ENCODE measurements around the gene KCTD10. TPM values are rescaled to one million over a fixed set of nuclear protein-coding genes. Genes with fewer than 3 reads are reported as not detected.

Gene KCTD10
- total and polyA plus RNA-seq, 9 of the 15 experiments (the other 6 are each of a cell fraction or from before 2014, with no cell fraction given): 1.9 to 37.5 (median 15.7) TPM

DNA sequence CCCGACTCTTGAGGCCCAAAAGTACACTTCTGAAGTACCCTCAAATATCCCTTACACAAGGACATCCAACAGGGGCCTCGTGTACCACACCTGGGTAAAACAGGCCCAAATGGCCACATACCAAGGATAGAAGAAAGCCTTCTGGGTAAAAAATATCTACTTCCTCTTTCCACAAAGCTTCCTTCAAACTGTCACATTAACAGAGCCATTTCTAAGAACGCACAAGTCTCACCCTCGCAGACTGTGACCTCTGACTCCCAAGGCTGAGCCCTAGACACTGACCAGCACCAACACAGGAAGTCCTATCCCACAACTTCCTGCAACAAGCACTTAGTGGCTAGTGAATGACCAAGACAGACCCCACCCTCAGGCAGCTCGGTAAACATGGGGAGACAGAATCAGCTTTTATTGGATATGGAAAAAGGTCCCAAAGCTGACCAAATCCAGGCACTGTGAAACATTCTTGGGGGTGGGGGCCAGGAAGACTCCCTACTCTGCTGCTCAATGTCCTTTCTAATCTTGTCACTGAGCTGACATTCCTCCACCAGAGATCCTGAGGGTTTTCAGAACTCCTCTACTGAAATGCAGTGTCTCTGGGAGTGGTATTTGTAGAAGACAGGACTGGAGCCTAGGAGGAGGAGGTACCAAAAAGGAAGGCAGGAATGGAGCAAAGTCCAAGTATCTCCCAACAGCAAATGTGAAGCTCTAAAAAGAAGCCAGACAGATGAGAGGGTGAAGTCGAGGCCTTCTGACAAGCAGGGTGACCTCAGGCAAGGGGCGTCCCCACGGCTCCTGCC is 15.9 kb downstream of the KCTD10 start (continued):
- no peak for TF ChIP-seq HMG20B (CRISPR knock-in tag; IDR thresholded peaks at IDR 0.05)
- TF ChIP-seq, protein P1, sequence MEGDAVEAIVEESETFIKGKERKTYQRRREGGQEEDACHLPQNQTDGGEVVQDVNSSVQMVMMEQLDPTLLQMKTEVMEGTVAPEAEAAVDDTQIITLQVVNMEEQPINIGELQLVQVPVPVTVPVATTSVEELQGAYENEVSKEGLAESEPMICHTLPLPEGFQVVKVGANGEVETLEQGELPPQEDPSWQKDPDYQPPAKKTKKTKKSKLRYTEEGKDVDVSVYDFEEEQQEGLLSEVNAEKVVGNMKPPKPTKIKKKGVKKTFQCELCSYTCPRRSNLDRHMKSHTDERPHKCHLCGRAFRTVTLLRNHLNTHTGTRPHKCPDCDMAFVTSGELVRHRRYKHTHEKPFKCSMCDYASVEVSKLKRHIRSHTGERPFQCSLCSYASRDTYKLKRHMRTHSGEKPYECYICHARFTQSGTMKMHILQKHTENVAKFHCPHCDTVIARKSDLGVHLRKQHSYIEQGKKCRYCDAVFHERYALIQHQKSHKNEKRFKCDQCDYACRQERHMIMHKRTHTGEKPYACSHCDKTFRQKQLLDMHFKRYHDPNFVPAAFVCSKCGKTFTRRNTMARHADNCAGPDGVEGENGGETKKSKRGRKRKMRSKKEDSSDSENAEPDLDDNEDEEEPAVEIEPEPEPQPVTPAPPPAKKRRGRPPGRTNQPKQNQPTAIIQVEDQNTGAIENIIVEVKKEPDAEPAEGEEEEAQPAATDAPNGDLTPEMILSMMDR (IDR thresholded peaks at IDR 0.05 in 2 of 3, conservative IDR thresholded peaks at IDR 0.05 in 1 of 3; ENCODE audit: insufficient read depth in 2 of 3, low read depth in 1 of 3, low read length in 3 of 3): no peak
- TF ChIP-seq, protein P2, sequence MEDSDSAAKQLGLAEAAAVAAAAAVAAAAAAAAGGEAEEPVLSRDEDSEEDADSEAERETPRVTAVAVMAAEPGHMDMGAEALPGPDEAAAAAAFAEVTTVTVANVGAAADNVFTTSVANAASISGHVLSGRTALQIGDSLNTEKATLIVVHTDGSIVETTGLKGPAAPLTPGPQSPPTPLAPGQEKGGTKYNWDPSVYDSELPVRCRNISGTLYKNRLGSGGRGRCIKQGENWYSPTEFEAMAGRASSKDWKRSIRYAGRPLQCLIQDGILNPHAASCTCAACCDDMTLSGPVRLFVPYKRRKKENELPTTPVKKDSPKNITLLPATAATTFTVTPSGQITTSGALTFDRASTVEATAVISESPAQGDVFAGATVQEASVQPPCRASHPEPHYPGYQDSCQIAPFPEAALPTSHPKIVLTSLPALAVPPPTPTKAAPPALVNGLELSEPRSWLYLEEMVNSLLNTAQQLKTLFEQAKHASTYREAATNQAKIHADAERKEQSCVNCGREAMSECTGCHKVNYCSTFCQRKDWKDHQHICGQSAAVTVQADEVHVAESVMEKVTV (CRISPR knock-in tag; IDR thresholded peaks at IDR 0.05): no peak
- TF ChIP-seq POLR2G (IDR thresholded peaks at IDR 0.05; ENCODE audit: low read depth, low read length): no peak
- TF ChIP-seq NCOA2 (IDR thresholded peaks at IDR 0.05; ENCODE audit: partially characterized antibody in 2 of 2): no peak
- TF ChIP-seq POLR3A (IDR thresholded peaks at IDR 0.05; ENCODE audit: borderline replicate concordance, extremely low read depth, insufficient read depth, insufficient read length): no peak
- TF ChIP-seq HSF4 (CRISPR knock-in tag; IDR thresholded peaks at IDR 0.05; ENCODE audit: borderline replicate concordance): no peak
- TF ChIP-seq PCBP2 (IDR thresholded peaks at IDR 0.05; ENCODE audit: low read depth, low read length, poor library complexity, severe bottlenecking): no peak
- peak; percentile 31; the same call in 1 of the 2 replicates for TF ChIP-seq ZNF79 (CRISPR knock-in tag; IDR thresholded peaks at IDR 0.05; ENCODE audit: low read depth)
- no peak for TF ChIP-seq TARDBP (IDR thresholded peaks at IDR 0.05)
- TF ChIP-seq ZNF717 (CRISPR knock-in tag; IDR thresholded peaks at IDR 0.05): no peak
- no peak for TF ChIP-seq PTRF (tag; IDR thresholded peaks at IDR 0.05)
- no peak for TF ChIP-seq CHCHD3 (CRISPR knock-in tag; IDR thresholded peaks at IDR 0.05)
- TF ChIP-seq CBFA2T2 (conservative IDR thresholded peaks at IDR 0.05): no peak
- TF ChIP-seq CBFA2T3 (IDR thresholded peaks at IDR 0.05): peak; percentile 62
- no peak for TF ChIP-seq CHD1 (IDR thresholded peaks at IDR 0.05; ENCODE audit: low read length)
- TF ChIP-seq ZNF507 (tag; conservative IDR thresholded peaks at IDR 0.05): no peak
- no peak for TF ChIP-seq PRMT5 (CRISPR knock-in tag; IDR thresholded peaks at IDR 0.05)
- TF ChIP-seq CBX1 (IDR thresholded peaks at IDR 0.05; ENCODE audit: low read depth): no peak
- no peak for TF ChIP-seq KAT8 (IDR thresholded peaks at IDR 0.05; ENCODE audit: low read depth)
- TF ChIP-seq ZNF347 (CRISPR knock-in tag; IDR thresholded peaks at IDR 0.05; ENCODE audit: low read depth): no peak
- TF ChIP-seq ZNF24 (IDR thresholded peaks at IDR 0.05): no peak
- TF ChIP-seq EGR1 (conservative IDR thresholded peaks at IDR 0.05): no peak
- no peak for TF ChIP-seq RBM25 (IDR thresholded peaks at IDR 0.05; ENCODE audit: low read depth, low read length, severe bottlenecking)
- TF ChIP-seq SMARCA5 (IDR thresholded peaks at IDR 0.05): no peak
- TF ChIP-seq FOXK2 (conservative IDR thresholded peaks at IDR 0.05 in 1 of 2, IDR thresholded peaks at IDR 0.05 in 1 of 2; ENCODE audit: low read depth in 2 of 2): peak; percentile 97 to 98
- TF ChIP-seq ZNF695 (CRISPR knock-in tag; IDR thresholded peaks at IDR 0.05): no peak
